NCI-H345 (cell line): Measurements from ENCODE around the gene NUDC.
"Not testable (repeated sequence)": the region's sequence is repeated elsewhere in the genome, so short reads cannot be mapped to it uniquely, and the experiment has no call there.

Experiments used
- DNase-seq: peaks from one replicate; lab custom pipeline; 2025; lab: John Stamatoyannopoulos, UW

Gene NUDC

DNA sequence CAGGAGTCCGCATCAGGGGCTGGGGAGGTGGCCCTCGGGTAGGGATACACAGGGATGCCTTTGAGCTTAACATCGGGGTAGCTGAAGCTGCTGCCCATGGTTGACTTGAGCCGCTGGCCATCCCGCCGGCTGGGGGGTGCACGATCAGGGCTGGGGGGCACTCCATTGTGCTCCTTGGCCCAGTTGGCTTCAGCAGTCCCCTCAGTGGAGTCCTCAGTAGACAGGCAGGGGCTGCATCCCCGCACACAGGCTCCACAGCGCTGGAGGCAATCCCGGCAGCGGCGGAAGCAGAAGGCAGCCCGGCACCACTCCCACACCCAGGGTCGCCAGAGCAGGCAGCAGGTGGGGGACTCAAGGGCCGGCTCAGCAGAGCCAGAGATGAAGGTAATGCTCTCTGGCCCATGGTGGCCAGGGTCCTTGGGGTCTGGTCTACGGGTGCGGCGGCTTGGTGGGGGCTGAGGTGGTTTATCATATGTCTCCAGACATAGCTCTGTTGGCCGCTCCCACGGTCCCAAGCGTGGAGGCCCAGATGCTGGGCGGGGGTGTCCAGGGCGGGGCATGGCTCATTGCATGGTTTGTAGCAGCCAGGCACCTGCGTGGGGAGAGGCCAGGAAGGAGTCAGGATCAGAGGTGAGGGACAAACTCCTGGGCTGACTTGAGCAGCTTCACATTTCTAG is 30.4 kb downstream of the NUDC start:
- DNase-seq = no peak

DNA sequence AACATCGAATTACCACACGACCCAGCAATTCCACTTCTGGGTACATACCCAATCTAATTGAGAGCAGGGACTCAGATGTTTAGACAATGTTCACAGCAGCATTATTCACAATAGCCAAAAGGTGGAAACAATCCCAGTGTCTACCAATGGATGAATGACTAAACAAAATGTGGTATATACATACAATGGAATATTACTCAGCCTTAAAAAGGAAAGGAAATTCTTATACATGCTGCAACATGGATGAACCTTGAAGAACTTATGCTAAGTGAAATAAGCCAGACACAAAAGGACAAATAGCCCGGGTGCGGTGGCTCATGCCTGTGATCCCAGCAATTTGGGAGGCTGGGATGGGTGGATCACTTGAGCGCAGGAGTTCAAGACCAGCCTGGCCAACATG is 31.8 kb downstream of the NUDC start:
- DNase-seq = no peak

- DNase-seq = no peak
Measured at GRCh38 chr1:26956321-26956720, 34.8 kb downstream of the NUDC start.

DNA sequence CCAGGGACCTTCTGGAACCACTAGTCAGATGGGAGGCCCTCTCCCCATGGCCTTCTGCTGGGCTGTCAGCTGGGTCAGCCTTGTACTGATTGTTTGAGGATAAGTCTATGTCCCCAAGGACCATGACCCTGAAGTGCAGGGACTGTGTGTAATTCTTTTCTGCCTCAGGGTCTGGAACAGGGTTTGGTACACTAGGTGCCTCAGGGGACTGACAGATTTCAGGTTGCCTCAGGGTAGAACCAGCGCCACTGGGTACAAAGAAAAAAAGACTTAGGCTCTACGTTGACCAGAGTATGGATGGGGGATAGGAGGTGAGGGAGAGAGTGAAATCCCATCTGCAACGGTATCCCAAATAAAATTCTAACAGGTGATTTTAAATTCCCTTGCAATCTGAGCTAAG is 35.8 kb downstream of the NUDC start:
- no peak for DNase-seq

GRCh38 chr1:26959270-26959669 is 37.7 kb downstream of the NUDC start:
- DNase-seq = no peak

GRCh38 chr1:26959722-26960624 is 38.4 kb downstream of the NUDC start, which contains the start of gene KDF1:
Gene KDF1 (minus strand): TSS chr1:26960468. CDS start chr1:26952380, 8,088 bp downstream.
- DNase-seq = peak; percentile 85

DNA sequence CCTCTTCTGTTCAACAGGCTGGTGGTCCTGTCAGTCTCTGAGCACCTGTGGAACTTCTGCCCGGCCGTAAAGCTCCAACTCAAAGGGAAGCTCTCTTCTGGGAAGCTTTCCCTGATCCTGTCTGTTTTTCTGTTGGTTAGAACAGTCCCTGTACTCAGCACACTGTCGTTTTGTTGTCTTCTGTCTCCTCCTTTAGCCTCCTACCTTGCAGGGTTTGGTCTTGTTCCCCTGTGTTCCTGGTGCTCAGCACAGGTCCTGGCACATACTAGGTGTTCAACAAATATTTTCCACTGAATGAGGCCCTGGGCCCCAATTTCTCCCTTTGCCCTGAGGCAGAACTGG is 39.1 kb downstream of the NUDC start:
- no peak for DNase-seq

DNA sequence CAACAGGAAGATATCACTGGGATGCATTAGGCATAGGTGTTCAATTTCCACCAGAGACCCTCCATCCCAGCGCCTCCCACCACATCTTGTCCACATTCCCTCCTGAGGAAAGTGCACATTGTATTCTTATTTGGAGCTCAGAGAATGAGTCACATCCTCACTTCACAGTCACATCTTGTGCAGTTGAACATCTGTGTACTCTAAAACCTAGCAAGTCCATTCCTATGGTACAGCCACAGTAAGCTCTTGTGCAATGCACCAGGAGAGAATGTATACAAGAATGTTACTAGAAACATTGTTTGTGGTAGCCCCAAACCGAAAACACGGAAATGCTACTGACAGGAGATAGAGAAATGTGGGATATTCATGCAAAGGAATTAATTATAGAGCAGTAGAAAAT is 40.3 kb downstream of the NUDC start:
- no peak for DNase-seq

DNA sequence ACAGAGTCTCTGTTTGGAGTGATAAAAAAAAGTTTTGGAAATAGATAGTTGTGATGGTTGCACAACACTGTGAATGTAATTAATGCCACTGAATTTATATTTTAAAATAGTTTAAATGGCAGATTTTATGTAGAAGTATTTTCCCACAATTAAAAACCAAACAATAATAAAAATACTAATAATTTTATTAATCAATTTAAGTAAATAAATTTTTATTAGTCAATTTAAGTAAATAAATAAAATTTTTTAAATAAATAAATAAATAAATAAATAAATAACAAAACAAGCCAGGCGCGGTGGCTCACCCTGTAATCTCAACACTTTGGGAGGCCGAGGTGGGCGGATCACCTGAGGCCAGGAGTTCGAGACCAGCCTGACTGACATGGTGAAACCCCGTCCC is 43.7 kb downstream of the NUDC start:
- no peak for DNase-seq

GRCh38 chr1:26965628-26966027 is 44.1 kb downstream of the NUDC start:
- DNase-seq = no peak

- no peak for DNase-seq
Measured at GRCh38 chr1:26970810-26971209, 49.3 kb downstream of the NUDC start.

DNA sequence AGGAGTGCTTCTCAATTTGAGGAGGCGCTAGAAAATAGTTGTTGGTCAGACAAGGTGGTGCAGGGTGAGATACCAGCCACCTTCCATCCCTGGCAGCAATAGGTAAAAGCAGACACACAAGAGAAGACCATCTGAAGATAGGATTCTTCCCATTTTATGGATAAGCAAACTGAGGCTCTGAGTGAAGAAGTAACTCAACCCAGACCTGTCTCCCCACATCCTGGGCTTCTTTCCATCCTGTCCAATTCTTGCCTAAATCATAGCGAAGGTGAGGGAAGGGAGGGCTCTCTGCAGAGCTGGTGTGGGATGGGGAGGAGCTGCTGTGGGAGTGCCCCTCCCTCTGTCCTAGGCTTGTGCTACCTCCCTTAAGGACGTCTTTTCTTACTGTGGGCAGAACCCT is 50.0 kb downstream of the NUDC start:
- DNase-seq = no peak

GRCh38 chr1:26972390-26972789 is 50.8 kb downstream of the NUDC start:
- no peak for DNase-seq

DNA sequence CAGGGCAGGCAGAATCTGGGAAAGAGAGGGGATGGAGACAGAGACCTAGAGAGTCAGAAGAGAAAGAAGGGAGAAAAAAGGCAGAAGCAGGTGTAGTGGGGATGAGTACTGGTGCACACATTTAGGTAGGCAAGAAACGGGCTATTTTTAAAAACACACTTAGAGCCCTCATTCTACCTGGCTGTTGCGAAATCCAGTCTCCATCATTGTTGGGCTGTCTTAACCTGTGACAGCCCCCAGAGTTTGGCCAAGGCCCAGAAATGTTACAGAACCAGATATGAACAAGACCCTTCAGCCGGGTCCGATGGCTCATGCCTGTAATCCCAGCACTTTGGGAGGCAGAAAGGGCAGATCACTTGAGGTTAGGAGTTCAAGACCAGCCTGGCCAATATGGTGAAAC is 51.3 kb downstream of the NUDC start:
- no peak for DNase-seq

- DNase-seq = no peak
Measured at GRCh38 chr1:26976621-26977510, 55.3 kb downstream of the NUDC start.

GRCh38 chr1:26978901-26979300 is 57.4 kb downstream of the NUDC start:
- no peak for DNase-seq

DNA sequence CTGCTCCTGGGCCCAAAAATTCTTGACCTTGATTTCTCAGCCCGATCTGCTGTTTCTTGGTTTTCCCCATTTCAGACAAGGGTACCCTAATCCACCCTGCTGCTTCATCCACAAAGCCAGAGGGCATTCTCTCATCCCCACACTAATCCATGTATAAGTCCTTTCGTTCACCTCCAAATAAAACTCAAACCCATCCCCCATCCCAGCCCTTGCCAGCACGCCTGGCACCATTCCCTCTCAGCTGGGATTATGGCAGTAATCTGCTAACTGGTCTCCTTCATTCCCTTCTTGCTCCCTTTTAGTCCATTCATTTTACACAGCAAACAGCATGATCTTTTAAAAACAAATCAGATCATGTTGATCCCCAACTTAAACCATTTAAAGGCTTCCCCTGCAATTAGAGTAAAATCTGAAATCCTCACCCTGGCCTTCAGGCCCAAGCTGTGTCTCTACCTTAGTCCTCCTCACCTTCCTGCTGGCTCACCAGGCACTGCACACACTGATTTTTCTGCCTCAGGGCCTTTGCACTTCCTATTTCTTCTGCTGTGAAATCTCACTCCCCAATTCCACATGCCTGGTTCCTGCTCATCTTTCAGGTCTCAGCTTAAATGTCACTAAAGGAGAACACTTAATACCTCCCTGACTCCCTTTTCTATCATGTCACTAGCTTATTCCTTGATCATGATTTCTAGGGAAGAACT is 59.8 kb downstream of the NUDC start:
- no peak for DNase-seq

DNA sequence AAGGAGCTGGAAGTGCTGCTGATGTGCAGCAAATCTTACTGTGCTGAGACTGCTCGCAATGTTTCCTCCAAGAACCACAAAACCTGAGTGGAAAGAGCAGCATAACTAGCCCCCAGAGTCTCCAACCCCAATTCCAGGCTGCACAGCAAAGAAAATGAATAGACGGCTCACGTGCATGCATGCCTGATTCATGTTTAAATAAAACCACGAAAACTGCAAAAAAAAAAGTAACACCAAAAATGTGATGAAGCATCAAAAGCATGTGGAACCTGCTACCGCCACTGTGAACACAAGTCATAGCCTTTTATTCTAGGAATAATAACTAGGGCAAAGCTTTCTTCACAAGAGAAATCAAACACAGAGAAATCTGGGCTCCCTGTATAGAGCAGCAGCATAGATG is 62.3 kb downstream of the NUDC start:
- no peak for DNase-seq

DNA sequence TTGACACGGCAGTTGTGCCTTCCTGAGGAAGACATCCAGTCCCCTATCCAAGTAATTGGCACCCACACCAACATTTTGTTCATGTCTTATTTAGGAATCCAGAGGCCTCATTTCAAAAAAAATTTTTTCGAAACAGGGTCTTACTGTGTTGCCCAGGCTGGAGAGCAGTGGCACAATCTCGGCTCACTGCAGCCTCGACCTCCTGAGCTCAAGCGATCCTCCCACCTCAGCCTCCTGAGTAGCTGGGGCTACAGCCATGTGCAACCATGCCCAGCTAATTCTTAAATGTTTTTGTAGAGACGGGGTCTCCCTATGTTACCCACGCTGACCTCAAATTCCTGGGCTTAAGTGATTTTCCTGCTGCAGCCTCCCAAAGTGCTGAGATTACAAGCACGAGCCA is 62.7 kb downstream of the NUDC start:
- no peak for DNase-seq

DNA sequence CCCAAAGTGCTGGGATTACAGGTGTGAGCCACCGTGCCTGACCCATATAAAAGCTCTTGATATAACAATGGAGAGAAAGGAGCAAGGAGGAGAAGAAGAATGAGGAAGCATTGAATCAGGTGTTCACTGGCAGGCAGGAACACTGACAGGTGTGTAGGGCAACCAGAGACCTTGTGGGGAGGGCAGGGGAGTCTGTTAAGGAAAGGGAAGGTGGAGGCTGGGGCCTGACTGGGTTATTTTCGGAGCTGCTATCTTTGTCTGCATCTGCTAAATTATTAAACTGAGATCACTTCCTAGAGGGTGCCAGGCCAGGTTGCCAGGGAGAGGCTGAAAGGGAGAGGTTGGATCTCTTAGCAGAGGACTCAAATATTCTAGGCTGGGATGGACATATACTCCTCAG is 65.1 kb downstream of the NUDC start:
- DNase-seq = no peak

GRCh38 chr1:26989403-26990109 is 68.0 kb downstream of the NUDC start:
- not testable (repeated sequence) for DNase-seq
